Esophagus muscularis mucosa (tissue), 4 donors: ENCODE data around the gene TDRD3. TPM values are rescaled to one million over a fixed set of nuclear protein-coding genes. Genes with fewer than 3 reads are reported as not detected.

Experiments
- DNase-seq: peaks from one replicate; pipeline ENCODE4 v3.0.0-alpha.2; 2017; ENCODE audit errors: extremely low spot score
- H3K27ac ChIP-seq, 4 donors: fragments of 200-600 bp; sonication (generic); replicated peaks in 1 of 4; 1 replicate in 3 of 4; 2 replicates in 1 of 4; pipeline ENCODE4 v1.5.1; 2016 to 2019; ENCODE audit warnings: mild to moderate bottlenecking in 1 of 4
- H3K27me3 ChIP-seq, 4 donors: fragments of 200-600 bp; sonication (generic); one replicate each; pipeline versions ENCODE4 v1.5.1 to v1.6.0; 2016 to 2019
- H3K36me3 ChIP-seq, 4 donors: fragments of 200-600 bp; sonication (generic); one replicate each; pipeline ENCODE4 v1.5.1; 2016 to 2019
- H3K4me1 ChIP-seq, 4 donors: fragments of 200-600 bp; sonication (generic); one replicate each; pipeline ENCODE4 v1.5.1; 2016 to 2019
- H3K4me3 ChIP-seq, 4 donors: fragments of 200-600 bp; sonication (generic); 1 replicate in 2 of 4; 2 replicates in 2 of 4; pipeline ENCODE4 v1.5.1; 2016 to 2019; ENCODE audit warnings: mild to moderate bottlenecking in 4 of 4, moderate library complexity in 1 of 4
- H3K9me3 ChIP-seq, 4 donors: fragments of 200-600 bp; sonication (generic); 1 replicate in 3 of 4; 2 replicates in 1 of 4; pipeline ENCODE4 v1.5.1; 2016 to 2019
- EP300 ChIP-seq: sonication (generic); formaldehyde crosslinking; IDR thresholded peaks from one replicate; pipeline ENCODE4 v1.6.1; 2017; ENCODE audit warnings: antibody characterized with exemption
- POLR2A ChIP-seq: fragments of 450-650 bp; IDR thresholded peaks from one replicate; pipeline ENCODE4 v1.6.1; 2017; ENCODE audit warnings: antibody characterized with exemption, moderate library complexity, mild to moderate bottlenecking, low read depth
- POLR2AphosphoS5 ChIP-seq, 2 donors: sonication (generic); formaldehyde crosslinking; IDR thresholded peaks; one replicate each; pipeline ENCODE4 v1.6.1; 2017; ENCODE audit warnings: antibody characterized with exemption in 2 of 2
- WGBS: methylation state at CpG from one replicate; pipeline ENCODE4 v1.1.5; 2018; 5-methylcytosine and 5-hydroxymethylcytosine counted together
- intact Hi-C: fragments of 100-400 bp; cut with DNase I; formaldehyde crosslinking; loops from one replicate; pipeline ENCODE4 v1.15.1; 2023
- total RNA-seq, 4 donors: library from RNA; depleted of rRNA; stranded (reverse); fragments of >200 nt; gene quantifications; one replicate each; pipeline versions ENCODE4 v1.1.0 to v1.2.1, GENCODE V29; 2016
- TF ChIP-seq, protein P1 (sequence below), 3 experiments: fragments of 200-600 bp in 2 of 3; fragments of 450-650 bp in 1 of 3; sonication (generic) in 2 of 3; IDR thresholded peaks; one replicate each; pipeline ENCODE4 v1.5.1; 2017 to 2019; ENCODE audit warnings: antibody characterized with exemption in 3 of 3, mild to moderate bottlenecking in 2 of 3, moderate library complexity in 1 of 3

Gene TDRD3
- total RNA-seq, 4 donors from 2014 or later = 16.1 to 35.3 (median 23.0) TPM

DNA sequence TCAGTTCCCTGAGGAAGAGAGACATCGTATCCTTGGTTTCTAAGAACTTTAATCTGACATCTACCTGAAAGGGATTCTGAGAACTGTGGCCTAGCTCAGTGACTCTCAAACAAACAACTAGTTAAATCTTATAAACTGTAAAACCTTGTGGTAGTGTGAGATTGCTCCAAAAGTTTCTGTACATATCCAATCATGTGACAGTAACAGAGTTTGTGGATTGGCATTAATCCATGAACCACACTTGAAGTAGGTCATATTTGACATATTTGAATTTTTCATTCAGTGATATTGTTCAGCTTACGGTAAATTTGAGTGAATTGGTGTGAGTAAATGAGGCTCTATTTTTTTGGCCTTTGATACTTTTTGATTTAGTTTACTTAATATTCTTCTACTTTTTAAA, 15.0 kb downstream of the TDRD3 start:
- Histone ChIP-seq H3K4me1 (peaks cover 14 to 35% (median 27%) of the 10 kb centered on the region in 4 donors), H3K27ac (no peak overlapping the region), H3K4me3 (no peak overlapping the region), H3K9me3 (no peaks in the 10 kb centered on the region), H3K27me3 (no peaks in the 10 kb centered on the region), H3K36me3 (no peaks in the 10 kb centered on the region)
- 78% methylated on average over 2 of the region's 2 CpGs for whole genome bisulfite sequencing
- TF ChIP-seq POLR2A (no peak), EP300 (no peak), POLR2AphosphoS5 (IDR thresholded peaks at IDR 0.05) (no peak)
- TF ChIP-seq, protein P1, sequence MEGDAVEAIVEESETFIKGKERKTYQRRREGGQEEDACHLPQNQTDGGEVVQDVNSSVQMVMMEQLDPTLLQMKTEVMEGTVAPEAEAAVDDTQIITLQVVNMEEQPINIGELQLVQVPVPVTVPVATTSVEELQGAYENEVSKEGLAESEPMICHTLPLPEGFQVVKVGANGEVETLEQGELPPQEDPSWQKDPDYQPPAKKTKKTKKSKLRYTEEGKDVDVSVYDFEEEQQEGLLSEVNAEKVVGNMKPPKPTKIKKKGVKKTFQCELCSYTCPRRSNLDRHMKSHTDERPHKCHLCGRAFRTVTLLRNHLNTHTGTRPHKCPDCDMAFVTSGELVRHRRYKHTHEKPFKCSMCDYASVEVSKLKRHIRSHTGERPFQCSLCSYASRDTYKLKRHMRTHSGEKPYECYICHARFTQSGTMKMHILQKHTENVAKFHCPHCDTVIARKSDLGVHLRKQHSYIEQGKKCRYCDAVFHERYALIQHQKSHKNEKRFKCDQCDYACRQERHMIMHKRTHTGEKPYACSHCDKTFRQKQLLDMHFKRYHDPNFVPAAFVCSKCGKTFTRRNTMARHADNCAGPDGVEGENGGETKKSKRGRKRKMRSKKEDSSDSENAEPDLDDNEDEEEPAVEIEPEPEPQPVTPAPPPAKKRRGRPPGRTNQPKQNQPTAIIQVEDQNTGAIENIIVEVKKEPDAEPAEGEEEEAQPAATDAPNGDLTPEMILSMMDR (IDR thresholded peaks at IDR 0.05) = no peak
- intact Hi-C loops = no loop called here
- DNase-seq = no peak

DNA sequence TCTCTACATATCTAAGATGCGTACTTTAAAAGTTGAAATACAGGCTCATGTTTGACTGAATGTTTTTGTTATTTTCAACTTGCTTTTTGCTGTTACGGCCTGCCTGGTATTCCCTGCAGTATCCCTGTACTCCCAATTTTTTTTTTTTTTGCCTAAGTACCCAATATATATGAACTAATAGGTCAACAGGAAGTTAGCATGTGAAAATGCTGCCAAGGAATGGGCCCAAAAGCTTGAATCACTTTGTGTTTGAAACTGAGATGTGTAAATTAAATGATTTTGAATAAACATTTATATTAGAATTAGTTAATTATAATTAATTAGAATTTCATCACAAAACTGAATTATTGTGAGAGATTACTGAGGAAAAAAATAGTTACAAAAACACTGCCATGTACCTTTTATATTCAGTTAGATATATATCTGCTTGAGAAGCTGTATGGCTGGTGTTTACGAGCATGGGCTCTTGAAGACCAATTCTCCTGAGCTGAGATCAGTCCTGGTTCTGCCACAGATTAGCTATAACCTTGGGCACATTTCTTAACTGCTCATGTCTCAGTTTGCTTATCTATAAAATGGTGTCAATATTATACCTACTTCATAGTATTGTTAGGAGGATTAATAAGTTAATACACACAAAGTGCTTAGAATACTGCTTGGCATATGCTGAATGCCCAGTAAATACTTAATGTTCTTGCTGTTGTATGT, 16.0 kb downstream of the TDRD3 start:
- DNase-seq = no peak
- H3K36me3 ChIP-seq = no peaks in the 10 kb centered on the region
- H3K4me3 ChIP-seq = no peak overlapping the region
- H3K27me3 ChIP-seq = no peaks in the 10 kb centered on the region
- 95% methylated on average over 3 of the region's 3 CpGs for WGBS
- no peaks in the 10 kb centered on the region for H3K9me3 ChIP-seq
- H3K4me1 ChIP-seq = peaks cover 14 to 35% (median 27%) of the 10 kb centered on the region in 4 donors
- intact Hi-C loops = no loop called here
- TF ChIP-seq EP300 (no peak), POLR2AphosphoS5 (IDR thresholded peaks at IDR 0.05) (no peak), POLR2A (no peak)
- TF ChIP-seq, protein P1 (IDR thresholded peaks at IDR 0.05) = no peak
- H3K27ac ChIP-seq = no peak overlapping the region

DNA sequence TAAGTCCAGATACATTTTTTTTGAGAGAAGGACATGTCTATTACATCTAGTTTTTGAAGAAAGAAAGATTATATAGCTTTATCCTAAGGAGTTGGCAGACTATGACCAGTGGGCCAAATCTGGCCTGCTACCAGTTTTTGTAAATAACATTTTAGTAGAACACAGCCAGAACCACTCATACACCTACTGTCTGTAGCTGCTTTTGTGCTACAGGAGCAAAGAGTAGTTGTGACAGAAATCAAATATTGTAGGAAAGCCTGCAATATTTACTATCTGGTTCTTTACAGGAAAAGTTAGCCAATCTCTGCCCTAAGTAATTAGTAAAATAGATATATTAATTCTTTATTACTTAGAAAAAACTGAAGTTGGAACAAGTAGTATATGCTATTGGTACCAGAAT, 17.2 kb downstream of the TDRD3 start:
- Histone ChIP-seq H3K36me3 (no peaks in the 10 kb centered on the region), H3K4me3 (no peak overlapping the region), H3K9me3 (no peaks in the 10 kb centered on the region), H3K27me3 (no peaks in the 10 kb centered on the region), H3K4me1 (peaks cover 14 to 35% (median 27%) of the 10 kb centered on the region in 4 donors), H3K27ac (no peak overlapping the region)
- DNase-seq = no peak
- intact Hi-C loops = no loop called here
- TF ChIP-seq, protein P1 (IDR thresholded peaks at IDR 0.05) = no peak
- no peak for TF ChIP-seq POLR2A
- no peak for TF ChIP-seq POLR2AphosphoS5 (IDR thresholded peaks at IDR 0.05)
- TF ChIP-seq EP300 = no peak

DNA sequence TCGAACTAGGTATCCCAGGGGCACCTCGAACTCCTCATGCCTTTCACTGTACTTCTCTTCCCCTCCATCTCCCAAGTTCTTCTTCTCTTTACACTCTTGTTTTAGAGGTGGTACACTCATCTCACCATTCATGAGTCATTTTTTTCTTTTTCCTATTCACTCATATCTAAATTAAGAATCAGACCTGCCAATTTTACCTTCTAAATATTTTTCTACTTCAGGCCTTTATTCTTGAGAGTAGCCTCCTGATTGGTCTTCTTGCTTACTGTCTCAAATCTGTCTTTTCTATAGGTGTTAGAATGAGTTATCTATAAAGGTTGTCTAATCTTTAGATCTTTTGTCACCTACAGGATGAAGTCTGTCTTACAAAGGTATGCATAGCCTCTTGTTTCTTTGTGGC, 20.7 kb downstream of the TDRD3 start:
- no peak for DNase-seq
- Histone ChIP-seq H3K4me3 (no peak overlapping the region), H3K27ac (no peak overlapping the region), H3K9me3 (no peaks in the 10 kb centered on the region), H3K4me1 (peaks cover 14 to 22% (median 18%) of the 10 kb centered on the region in 4 donors), H3K27me3 (no peaks in the 10 kb centered on the region), H3K36me3 (no peaks in the 10 kb centered on the region)
- TF ChIP-seq POLR2A (no peak), EP300 (no peak), POLR2AphosphoS5 (IDR thresholded peaks at IDR 0.05) (no peak)
- TF ChIP-seq, protein P1 (IDR thresholded peaks at IDR 0.05) = no peak
- WGBS = 95% methylated on average over 2 of the region's 2 CpGs
- intact Hi-C loops = no loop called here

DNA sequence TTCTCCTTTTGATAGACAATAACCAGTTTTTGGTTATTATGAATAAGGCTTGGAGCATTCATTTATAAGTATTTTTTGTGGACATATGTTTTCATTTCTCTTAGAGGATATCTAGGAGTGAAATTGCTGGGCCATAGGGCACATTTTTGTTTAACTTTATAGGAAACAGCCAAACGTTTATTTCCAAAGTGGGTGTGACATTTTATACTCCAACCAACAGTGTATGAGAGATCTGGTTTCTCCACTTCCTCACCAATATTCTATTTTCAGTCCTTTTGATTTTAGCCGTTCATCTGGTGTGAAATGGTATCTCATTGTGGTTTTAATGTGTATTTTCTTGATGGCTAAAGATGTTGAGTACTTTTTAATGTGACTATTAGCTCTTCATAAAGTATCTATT, 21.9 kb downstream of the TDRD3 start:
- TF ChIP-seq, protein P1 (IDR thresholded peaks at IDR 0.05) = no peak
- TF ChIP-seq POLR2A = no peak
- no peak for TF ChIP-seq POLR2AphosphoS5 (IDR thresholded peaks at IDR 0.05)
- TF ChIP-seq EP300 = no peak
- peaks cover 8 to 10% (median 9%) of the 10 kb centered on the region in 4 donors for H3K4me1 ChIP-seq
- H3K27me3 ChIP-seq = no peaks in the 10 kb centered on the region
- no peaks in the 10 kb centered on the region for H3K9me3 ChIP-seq
- intact Hi-C loops = no loop called here
- no peak for DNase-seq
- H3K36me3 ChIP-seq = no peaks in the 10 kb centered on the region
- H3K27ac ChIP-seq = no peak overlapping the region
- no peak overlapping the region for H3K4me3 ChIP-seq
- WGBS = 76% methylated on average over 2 of the region's 2 CpGs
